HepG2 (cell line): ENCODE data around the gene DOK7. TPM values are rescaled to one million over a fixed set of nuclear protein-coding genes. Genes with fewer than 3 reads are reported as not detected.

ENCODE experiments used
- ATAC-seq: fragments of 200-7000 bp; cut with Tn5 transposase; 3 replicates; pipeline ENCODE4 v1.9.1; 2020; ENCODE audit warnings: mild to moderate bottlenecking, moderate library complexity
- BruUV-seq: library from RNA; stranded (reverse); fragments of 400-500 nt; replicated peaks from 2 replicates; lab custom pipeline; 2021; lab: Mats Ljungman, UMichigan
- CTCF ChIA-PET: fragments of 300-600 bp; formaldehyde crosslinking; extraction: SDS; loops from one replicate; lab custom pipeline; 2021; ENCODE audit warnings: low total read pairs, inconsistent platforms, low intra/inter-chr PET ratio; lab: Yijun Ruan, JAX
- POLR2A ChIA-PET: fragments of 350-600 bp; sonication (Branson Sonifier 250); formaldehyde crosslinking; loops from one replicate; lab custom pipeline; 2020; ENCODE audit warnings: antibody characterized with exemption, inconsistent platforms; lab: Yijun Ruan, JAX
- DNase-seq: peaks from one replicate; pipeline ENCODE4 v3.0.0-alpha.2; 2015; ENCODE audit warnings: low spot score
- FAIRE-seq: peaks from 3 replicates; lab custom pipeline; 2011; peaks lifted over from hg19 to GRCh38; lab: Jason Lieb, UNC
- H2AFZ ChIP-seq: one replicate; pipeline ENCODE4 v1.6.1; 2011; ENCODE audit warnings: low read length, inconsistent platforms
- H3K27ac ChIP-seq: fragments of 300-600 bp; 3 replicates; pipeline ENCODE4 v1.8.0; 2011; ENCODE audit warnings: mixed run types, mild to moderate bottlenecking, mixed read lengths, low read length, inconsistent platforms; ENCODE audit not compliant: insufficient read depth; ENCODE audit errors: extremely low read length
- H3K27me3 ChIP-seq, 2 experiments: fragments of 200-600 bp in 1 of 2; 2 replicates in 1 of 2; 3 replicates in 1 of 2; pipeline versions ENCODE4 v1.6.0 to v1.8.0; 2011; ENCODE audit warnings: low read length in 2 of 2, mild to moderate bottlenecking in 2 of 2, moderate library complexity in 2 of 2, inconsistent platforms in 1 of 2; ENCODE audit not compliant: insufficient read depth in 2 of 2, control insufficient read depth in 1 of 2
- H3K36me3 ChIP-seq, 2 experiments: fragments of 200-600 bp in 1 of 2; replicated peaks in 1 of 2; 2 replicates in 1 of 2; 3 replicates in 1 of 2; pipeline versions ENCODE4 v1.5.1 to v1.8.0; 2011; ENCODE audit warnings: low read length in 2 of 2, inconsistent platforms in 1 of 2; ENCODE audit not compliant: insufficient read depth in 2 of 2, control insufficient read depth in 1 of 2
- H3K4me1 ChIP-seq: 2 replicates; pipeline ENCODE4 v1.5.1; 2012; ENCODE audit warnings: low read length, inconsistent platforms; ENCODE audit not compliant: insufficient read depth
- H3K4me2 ChIP-seq: 2 replicates; pipeline ENCODE4 v1.6.0; 2011; ENCODE audit warnings: low read depth, low read length, inconsistent platforms
- H3K4me3 ChIP-seq, 3 experiments: fragments of 200-600 bp in 1 of 3; sonication (generic), shearing (Covaris generic) in 1 of 3; replicated peaks in 1 of 3; 2 replicates each; pipeline ENCODE4 v1.5.1; 2011 to 2016; ENCODE audit warnings: low read length in 3 of 3, inconsistent platforms in 2 of 3, low read depth in 2 of 3, mild to moderate bottlenecking in 2 of 3, control low read depth in 1 of 3, mixed read lengths in 1 of 3; ENCODE audit not compliant: insufficient read depth in 1 of 3
- H3K79me2 ChIP-seq: one replicate; pipeline ENCODE4 v1.6.1; 2011; ENCODE audit warnings: low read length, inconsistent platforms; ENCODE audit not compliant: insufficient read depth
- H3K9ac ChIP-seq: 2 replicates; pipeline ENCODE4 v1.6.0; 2011; ENCODE audit warnings: mild to moderate bottlenecking, low read depth, low read length, inconsistent platforms; ENCODE audit not compliant: insufficient read depth
- H3K9me3 ChIP-seq: 2 replicates; pipeline ENCODE4 v1.5.1; 2012; ENCODE audit warnings: mild to moderate bottlenecking, low read length
- H4K20me1 ChIP-seq: 2 replicates; pipeline ENCODE4 v1.6.0; 2011; ENCODE audit warnings: inconsistent platforms, mild to moderate bottlenecking, low read length, moderate library complexity; ENCODE audit not compliant: insufficient read depth
- CSRNP1 ChIP-seq: sonication (generic); formaldehyde crosslinking; IDR thresholded peaks from 2 replicates; pipeline ENCODE4 v1.8.1; 2023; ENCODE audit warnings: mild to moderate bottlenecking, missing genetic modification reagents
- FUBP1 ChIP-seq: sonication (generic); formaldehyde crosslinking; IDR thresholded peaks from 2 replicates; pipeline ENCODE4 v1.5.1; 2020; ENCODE audit warnings: missing genetic modification reagents, mild to moderate bottlenecking, borderline replicate concordance
- HNF1A ChIP-seq, 2 experiments: sonication (generic) in 1 of 2; formaldehyde crosslinking in 1 of 2; IDR thresholded peaks; 2 replicates each; pipeline versions ENCODE4 v1.4.0 to v1.6.1; 2016 to 2020; ENCODE audit warnings: borderline replicate concordance in 1 of 2, low read depth in 1 of 2, mild to moderate bottlenecking in 1 of 2, missing genetic modification reagents in 1 of 2
- JUNB ChIP-seq: sonication (generic); formaldehyde crosslinking; IDR thresholded peaks from 2 replicates; pipeline ENCODE4 v1.8.0; 2022; ENCODE audit warnings: missing genetic modification reagents, mild to moderate bottlenecking, borderline replicate concordance
- MAFG ChIP-seq: sonication (generic); formaldehyde crosslinking; IDR thresholded peaks from 2 replicates; pipeline ENCODE4 v1.5.1; 2020; ENCODE audit warnings: mild to moderate bottlenecking, missing genetic modification reagents
- MBNL3 ChIP-seq: fragments of 250-450 bp; sonication (Bioruptor Pico); conservative IDR thresholded peaks from 2 replicates; pipeline ENCODE4 v1.8.0; 2022; ENCODE audit warnings: mild to moderate bottlenecking, inconsistent platforms
- NCOA2 ChIP-seq: sonication (generic); formaldehyde crosslinking; IDR thresholded peaks from 2 replicates; pipeline ENCODE4 v1.8.0; 2022; ENCODE audit warnings: inconsistent platforms
- NCOA5 ChIP-seq: sonication (generic); formaldehyde crosslinking; IDR thresholded peaks from 2 replicates; pipeline ENCODE4 v1.4.0; 2020; ENCODE audit warnings: missing genetic modification reagents
- SRSF9 ChIP-seq: fragments of 200-400 bp; formaldehyde crosslinking; IDR thresholded peaks from 2 replicates; pipeline ENCODE4 v1.6.1; 2018; ENCODE audit warnings: borderline replicate concordance, mild to moderate bottlenecking, low read depth, low read length; ENCODE audit not compliant: insufficient read depth, poor library complexity, severe bottlenecking
- TFAP4 ChIP-seq: sonication (generic); IDR thresholded peaks from 2 replicates; pipeline ENCODE4 v1.6.1; 2016; ENCODE audit warnings: low read depth, borderline replicate concordance
- ZNF180 ChIP-seq: sonication (generic); formaldehyde crosslinking; IDR thresholded peaks from 2 replicates; pipeline ENCODE4 v1.4.0; 2020; ENCODE audit warnings: low read depth, missing genetic modification reagents, borderline replicate concordance
- ZNF510 ChIP-seq: sonication (generic); formaldehyde crosslinking; IDR thresholded peaks from 2 replicates; pipeline ENCODE4 v1.4.0; 2020; ENCODE audit warnings: low read depth, mild to moderate bottlenecking, missing genetic modification reagents
- ZNF724P ChIP-seq: sonication (generic); formaldehyde crosslinking; IDR thresholded peaks from 2 replicates; pipeline ENCODE4 v1.8.0; 2022; ENCODE audit warnings: missing genetic modification reagents, borderline replicate concordance
- ZNF737 ChIP-seq: sonication (generic); formaldehyde crosslinking; IDR thresholded peaks from 2 replicates; pipeline ENCODE4 v1.5.0; 2020; ENCODE audit warnings: missing genetic modification reagents, mild to moderate bottlenecking, borderline replicate concordance
- WGBS: methylation state at CpG from one replicate; pipeline ENCODE4 v1.1.6; 2017; ENCODE audit warnings: low lambda C conversion rate; 5-methylcytosine and 5-hydroxymethylcytosine counted together
- in situ Hi-C: cut with HindIII; loops from 2 replicates; pipeline ENCODE4 v1.10.0; 2017; ENCODE audit warnings: low pct_unique_long_range_greater_than_20kb; ENCODE audit not compliant: extremely low pct_ligation_motif_present
- intact Hi-C: fragments of 100-400 bp; cut with micrococcal nuclease; formaldehyde crosslinking; loops from one replicate; pipeline ENCODE4 v1.10.0; 2022; ENCODE audit not compliant: unreplicated experiment
- polyA plus RNA-seq, 8 experiments: library from polyadenylated mRNA; depleted of rRNA in 3 of 8; stranded (reverse) in 7 of 8; unstranded in 1 of 8; fragments of >200 nt; fragmentation: Illumina TruSeq in 4 of 8; extraction: Trizol in 4 of 8; gene quantifications; 2 replicates each; pipeline versions ENCODE4 v1.2.1 to v1.2.3, GENCODE V29; 2011 to 2016; ENCODE audit warnings: low read depth in 4 of 8, missing spikeins in 1 of 8, mixed read lengths in 1 of 8; ENCODE audit not compliant: insufficient read depth in 1 of 8
- total RNA-seq, 5 experiments: library from RNA; depleted of rRNA; stranded (reverse); fragments of >200 nt; fragmentation: Illumina TruSeq; extraction: Trizol; gene quantifications; 2 replicates each; pipeline ENCODE4 v1.2.3, GENCODE V29; 2016; ENCODE audit warnings: low read depth in 1 of 5

Gene DOK7
- total and polyA plus RNA-seq, 2 of the 13 experiments (the other 11 are each of a cell fraction or from before 2014, with no cell fraction given), result 0.03 to 0.07 TPM

- ChIA-PET CTCF (no interaction called here), POLR2A (no interaction called here)
- H3K27me3 ChIP-seq, result no peaks in the 10 kb centered on the region
- in situ Hi-C loops, result no loop called here
- H3K4me2 ChIP-seq, result no peak overlapping the region
- no TSS peak for BruUV-seq
- ATAC-seq (no peak), DNase-seq (no peak), FAIRE-seq (no peak)
- H3K9ac ChIP-seq, result no peak overlapping the region
- H3K27ac ChIP-seq, result no peak overlapping the region
- no peak overlapping the region for H3K4me3 ChIP-seq
- 100% methylated on average over 5 of the region's 8 CpGs for WGBS
- H3K4me1 ChIP-seq, result 0 out of 2 replicates have a peak, but pooled peaks cover 1% of the 10 kb centered on the region
- peaks cover 16% of the 10 kb centered on the region for H3K79me2 ChIP-seq
- peaks cover 2% of the 10 kb centered on the region; the same call in 1 of the 2 replicates for H4K20me1 ChIP-seq
- no peak overlapping the region for H2AFZ ChIP-seq
- peaks cover 45 to 68% of the 10 kb centered on the region in 2 experiments for H3K36me3 ChIP-seq
- H3K9me3 ChIP-seq, result no peaks in the 10 kb centered on the region
- intact Hi-C loops, result no loop called here
- no peak for TF ChIP-seq NCOA5 (CRISPR knock-in tag)
- no peak for TF ChIP-seq ZNF510 (CRISPR knock-in tag)
- TF ChIP-seq FUBP1 (CRISPR knock-in tag), result no peak
- TF ChIP-seq JUNB (CRISPR knock-in tag), result no peak
- no peak for TF ChIP-seq ZNF737
- no peak for TF ChIP-seq NCOA2 (CRISPR knock-in tag)
- TF ChIP-seq TFAP4, result no peak
- TF ChIP-seq HNF1A (IDR thresholded peaks at IDR 0.05; ENCODE audit: low read depth), result no peak
- no peak for TF ChIP-seq HNF1A (CRISPR knock-in tag; IDR thresholded peaks at IDR 0.05; ENCODE audit: borderline replicate concordance)
- TF ChIP-seq MBNL3 (CRISPR knock-in tag), result no peak
- TF ChIP-seq ZNF724P (CRISPR knock-in tag), result no peak
- no peak for TF ChIP-seq ZNF180 (CRISPR knock-in tag)
- no peak for TF ChIP-seq CSRNP1 (CRISPR knock-in tag)
- TF ChIP-seq MAFG (CRISPR knock-in tag), result no peak
- no peak for TF ChIP-seq SRSF9
Observed at GRCh38 chr4:3524349-3524748, 61.2 kb downstream of the DOK7 start.
